BLaER1 treated with 17β-estradiol and CSF1 and Interleukin-3, amounts not matched to agents 10 nM and 100 nM (cell line): Measurements from ENCODE around the gene COL6A5.

Experiments
- H3K27ac ChIP-seq, 11 experiments: shearing (Covaris generic); formaldehyde crosslinking; 2 replicates each; pipeline ENCODE4 v1.8.1; 2022
- H3K27me3 ChIP-seq, 11 experiments: shearing (Covaris generic); formaldehyde crosslinking; 2 replicates each; pipeline ENCODE4 v1.8.1; 2022
- H3K36me3 ChIP-seq, 11 experiments: shearing (Covaris generic); formaldehyde crosslinking; 2 replicates each; pipeline ENCODE4 v1.8.1; 2022
- H3K4me1 ChIP-seq, 10 experiments: shearing (Covaris generic); formaldehyde crosslinking; 2 replicates each; pipeline ENCODE4 v1.8.1; 2022
- H3K4me2 ChIP-seq, 11 experiments: shearing (Covaris generic); formaldehyde crosslinking; 2 replicates each; pipeline ENCODE4 v1.8.1; 2022
- H3K4me3 ChIP-seq, 10 experiments: shearing (Covaris generic); formaldehyde crosslinking; 2 replicates each; pipeline ENCODE4 v1.8.1; 2022
- H3K9ac ChIP-seq, 11 experiments: shearing (Covaris generic); formaldehyde crosslinking; 2 replicates each; pipeline ENCODE4 v1.8.1; 2022
- H3K9me3 ChIP-seq, 11 experiments: shearing (Covaris generic); formaldehyde crosslinking; replicated peaks in 1 of 11; 2 replicates each; pipeline ENCODE4 v1.8.1; 2022
- H4K20me1 ChIP-seq, 11 experiments: shearing (Covaris generic); formaldehyde crosslinking; 2 replicates each; pipeline ENCODE4 v1.8.1; 2022
- Cebpa-rat ChIP-seq, 11 experiments: shearing (Covaris generic); IDR thresholded peaks; 2 replicates each; pipeline ENCODE4 v1.8.1; 2022

Gene COL6A5

DNA sequence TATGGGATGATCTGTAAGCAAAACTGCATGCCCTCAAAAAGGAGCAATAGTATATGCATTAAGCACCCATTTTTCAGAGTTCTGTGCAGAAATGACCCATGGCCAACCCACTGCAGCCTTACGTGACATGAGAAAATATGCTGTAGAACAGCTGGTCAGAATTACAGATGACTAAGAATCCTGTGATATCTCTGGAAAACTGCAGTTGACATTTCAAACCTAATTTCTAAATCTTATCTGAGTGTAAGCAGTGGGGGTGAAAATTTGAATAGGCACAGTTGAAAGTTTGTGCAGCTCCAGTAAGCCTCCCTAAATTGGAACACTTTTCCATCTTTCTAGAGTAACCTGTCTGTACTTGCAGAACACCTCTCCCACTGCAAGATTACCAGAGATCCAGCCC, 142.8 kb downstream of the COL6A5 start:
- no peaks in the 10 kb centered on the region for H3K9me3 ChIP-seq
- no peaks in the 10 kb centered on the region for H3K36me3 ChIP-seq
- no peaks in the 10 kb centered on the region for H4K20me1 ChIP-seq
- H3K27ac ChIP-seq = no peak overlapping the region
- no peak overlapping the region for H3K4me2 ChIP-seq
- no peak overlapping the region for H3K9ac ChIP-seq
- TF ChIP-seq Cebpa-rat (IDR thresholded peaks at IDR 0.05) = no peak
- H3K27me3 ChIP-seq = no peaks in the 10 kb centered on the region
- H3K4me1 ChIP-seq = 0 out of 20 replicates have a peak, but pooled peaks cover 0 to 5% (median 0%) of the 10 kb centered on the region in 10 experiments
- H3K4me3 ChIP-seq = no peak overlapping the region

DNA sequence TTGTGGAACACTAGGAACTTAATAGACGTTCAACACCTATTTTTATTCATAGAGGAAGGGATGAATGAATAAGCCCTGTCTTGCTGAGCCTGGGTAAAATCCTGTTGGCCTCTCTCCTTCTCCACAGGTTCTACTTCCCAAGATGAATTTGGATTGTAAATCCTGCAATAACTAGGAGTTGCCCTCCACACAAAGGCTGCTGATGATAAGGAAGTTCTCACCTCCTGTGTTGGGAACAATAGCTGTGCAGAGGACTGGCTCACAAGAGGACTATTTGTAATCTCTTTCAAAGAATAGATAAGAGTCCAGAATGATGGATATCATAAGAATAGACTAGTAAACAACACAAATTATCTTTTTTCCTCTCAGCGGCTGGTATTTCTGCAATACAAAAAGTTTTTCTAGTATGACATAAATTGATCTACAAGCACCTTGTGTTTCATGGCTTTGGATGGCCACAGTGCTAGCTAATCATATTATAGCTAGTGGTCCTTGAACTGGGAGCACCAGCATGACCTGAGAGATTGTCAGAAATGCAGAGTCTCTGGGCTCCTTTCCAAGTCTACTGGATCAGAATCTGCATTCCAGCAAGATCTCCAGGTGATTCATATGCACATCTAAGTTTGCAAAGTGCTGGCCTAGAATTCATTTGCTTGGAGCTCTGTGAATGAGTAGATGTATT, 143.4 kb downstream of the COL6A5 start:
- no peak overlapping the region for H3K9ac ChIP-seq
- H3K4me3 ChIP-seq = no peak overlapping the region
- H3K36me3 ChIP-seq = no peaks in the 10 kb centered on the region
- no peaks in the 10 kb centered on the region for H4K20me1 ChIP-seq
- 0 out of 20 replicates have a peak, but pooled peaks cover 0 to 5% (median 0%) of the 10 kb centered on the region in 10 experiments for H3K4me1 ChIP-seq
- H3K9me3 ChIP-seq = no peaks in the 10 kb centered on the region
- no peak overlapping the region for H3K27ac ChIP-seq
- TF ChIP-seq Cebpa-rat (IDR thresholded peaks at IDR 0.05) = no peak
- H3K27me3 ChIP-seq = no peaks in the 10 kb centered on the region
- H3K4me2 ChIP-seq = no peak overlapping the region

DNA sequence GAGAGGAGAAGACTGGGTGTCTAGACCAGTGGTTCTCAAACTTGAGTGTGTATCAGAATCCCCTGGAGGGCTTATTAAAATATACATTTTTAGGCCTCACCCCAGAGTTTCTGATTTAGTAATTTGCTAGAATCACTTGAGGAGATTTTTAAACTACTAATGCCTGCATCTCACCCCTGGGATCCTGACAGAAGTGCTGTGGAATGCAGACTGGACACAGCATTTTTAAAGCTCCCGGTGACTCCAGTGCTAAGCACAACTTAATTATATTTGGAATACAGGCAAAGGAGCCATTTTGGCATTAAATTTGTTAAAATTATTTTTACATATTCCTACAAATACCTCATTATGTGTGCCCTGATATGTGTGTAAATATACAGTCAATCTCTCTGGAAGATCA, 144.8 kb downstream of the COL6A5 start:
- no peak for TF ChIP-seq Cebpa-rat (IDR thresholded peaks at IDR 0.05)

DNA sequence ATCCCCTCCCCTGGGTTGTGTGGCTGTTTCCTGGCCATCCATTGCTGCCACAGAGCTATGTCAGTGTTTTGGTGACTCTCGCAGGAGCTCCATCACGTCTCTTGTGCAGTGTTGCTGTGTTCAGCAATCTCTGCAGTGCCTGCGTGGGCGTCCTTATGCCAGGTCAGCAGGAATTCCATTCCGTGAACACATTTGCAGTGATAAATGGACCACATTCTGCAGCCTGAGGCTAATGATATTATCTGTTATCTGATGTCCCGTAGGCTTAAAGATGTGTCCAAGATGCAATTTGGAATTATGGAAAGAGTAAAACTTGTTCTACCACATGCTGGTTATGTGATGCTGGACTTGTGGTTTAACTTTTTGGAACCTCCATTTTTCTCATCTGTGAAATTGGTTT, 146.0 kb downstream of the COL6A5 start:
- no peak for TF ChIP-seq Cebpa-rat (IDR thresholded peaks at IDR 0.05)
- H3K4me3 ChIP-seq = no peak overlapping the region
- H3K9me3 ChIP-seq = no peaks in the 10 kb centered on the region
- 0 out of 20 replicates have a peak, but pooled peaks cover 0 to 5% (median 0%) of the 10 kb centered on the region in 10 experiments for H3K4me1 ChIP-seq
- no peaks in the 10 kb centered on the region for H3K36me3 ChIP-seq
- H3K4me2 ChIP-seq = no peak overlapping the region
- H4K20me1 ChIP-seq = no peaks in the 10 kb centered on the region
- H3K27ac ChIP-seq = no peak overlapping the region
- no peak overlapping the region for H3K9ac ChIP-seq
- H3K27me3 ChIP-seq = no peaks in the 10 kb centered on the region

More for the DNA sequence above, 144.8 kb downstream of the COL6A5 start:
- Histone ChIP-seq H3K27ac (no peak overlapping the region), H3K4me2 (no peak overlapping the region), H3K27me3 (no peaks in the 10 kb centered on the region), H3K9ac (no peak overlapping the region), H3K4me3 (no peak overlapping the region), H3K36me3 (no peaks in the 10 kb centered on the region), H3K4me1 (0 out of 20 replicates have a peak, but pooled peaks cover 0 to 5% (median 0%) of the 10 kb centered on the region in 10 experiments), H3K9me3 (no peaks in the 10 kb centered on the region), H4K20me1 (no peaks in the 10 kb centered on the region)

DNA sequence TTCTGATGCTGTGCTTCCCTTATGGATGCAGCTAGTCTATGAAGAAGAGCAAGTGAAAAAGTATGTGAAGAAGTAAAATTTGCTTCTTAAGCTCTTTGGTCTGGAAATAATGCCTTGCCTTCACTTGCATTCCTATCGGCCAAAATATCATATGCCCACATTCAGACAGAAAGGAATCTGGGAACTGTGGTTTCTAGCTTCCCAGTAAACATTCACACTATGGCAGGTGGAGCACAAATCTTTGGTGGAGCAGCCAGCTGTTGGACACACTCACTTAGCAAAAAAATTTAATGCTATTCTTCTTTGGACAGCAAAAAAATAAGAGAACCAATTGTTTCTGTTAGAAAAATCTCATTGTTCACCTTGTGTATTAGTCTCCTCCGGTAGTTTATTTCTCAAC, 159.2 kb downstream of the COL6A5 start:
- H3K36me3 ChIP-seq = no peaks in the 10 kb centered on the region
- no peak overlapping the region for H3K4me2 ChIP-seq
- H3K4me1 ChIP-seq = no peaks in the 10 kb centered on the region
- H3K9me3 ChIP-seq = no peaks in the 10 kb centered on the region
- H4K20me1 ChIP-seq = no peaks in the 10 kb centered on the region
- H3K9ac ChIP-seq = no peak overlapping the region
- no peak overlapping the region for H3K4me3 ChIP-seq
- no peaks in the 10 kb centered on the region for H3K27me3 ChIP-seq
- H3K27ac ChIP-seq = no peak overlapping the region
- TF ChIP-seq Cebpa-rat (IDR thresholded peaks at IDR 0.05) = no peak

DNA sequence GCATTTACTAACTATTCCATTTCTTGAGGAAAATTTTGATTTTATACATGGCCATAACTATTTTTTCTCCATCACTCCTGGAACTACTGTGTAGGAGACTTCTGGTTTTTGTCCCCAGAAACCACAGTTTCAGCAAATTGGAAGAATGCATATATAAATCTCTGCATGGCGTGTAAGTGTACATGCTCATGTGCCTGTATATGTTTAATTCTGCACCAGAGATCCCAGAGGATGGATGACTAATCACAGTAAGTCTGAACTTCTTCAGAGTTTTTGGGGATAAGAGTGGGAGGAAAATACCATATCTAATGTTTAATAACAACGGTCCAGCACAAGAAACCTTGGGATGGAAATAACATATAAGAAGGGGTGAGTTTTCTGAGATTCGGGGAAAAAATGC, 160.6 kb downstream of the COL6A5 start:
- Histone ChIP-seq H4K20me1 (no peaks in the 10 kb centered on the region), H3K27ac (no peak overlapping the region), H3K36me3 (no peaks in the 10 kb centered on the region), H3K4me1 (no peaks in the 10 kb centered on the region), H3K4me2 (no peak overlapping the region), H3K27me3 (no peaks in the 10 kb centered on the region), H3K4me3 (no peak overlapping the region), H3K9ac (no peak overlapping the region), H3K9me3 (no peaks in the 10 kb centered on the region)
- TF ChIP-seq Cebpa-rat (IDR thresholded peaks at IDR 0.05) = no peak

DNA sequence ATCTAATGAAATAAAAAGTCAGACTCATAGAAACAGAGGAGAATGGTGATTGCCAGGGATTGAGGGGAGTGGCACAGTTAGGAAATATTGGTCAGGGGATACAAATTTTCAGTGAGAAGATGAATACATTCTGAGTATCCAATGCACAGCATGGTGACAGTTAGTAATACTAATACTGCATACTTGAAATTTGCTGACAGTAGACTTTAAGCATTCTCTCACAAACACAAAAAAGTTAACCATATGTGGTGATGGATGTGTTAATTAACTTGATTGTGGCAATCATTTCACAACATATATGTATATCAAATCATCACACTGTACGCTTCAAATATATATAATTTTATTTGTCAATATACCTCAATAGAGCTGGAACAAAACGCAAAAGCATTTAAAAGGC, 162.3 kb downstream of the COL6A5 start:
- H3K4me2 ChIP-seq = no peak overlapping the region
- no peak overlapping the region for H3K27ac ChIP-seq
- TF ChIP-seq Cebpa-rat (IDR thresholded peaks at IDR 0.05) = no peak
- H4K20me1 ChIP-seq = no peaks in the 10 kb centered on the region
- H3K9me3 ChIP-seq = no peaks in the 10 kb centered on the region
- no peak overlapping the region for H3K4me3 ChIP-seq
- H3K36me3 ChIP-seq = no peaks in the 10 kb centered on the region
- H3K9ac ChIP-seq = no peak overlapping the region
- H3K27me3 ChIP-seq = no peaks in the 10 kb centered on the region
- H3K4me1 ChIP-seq = no peaks in the 10 kb centered on the region

DNA sequence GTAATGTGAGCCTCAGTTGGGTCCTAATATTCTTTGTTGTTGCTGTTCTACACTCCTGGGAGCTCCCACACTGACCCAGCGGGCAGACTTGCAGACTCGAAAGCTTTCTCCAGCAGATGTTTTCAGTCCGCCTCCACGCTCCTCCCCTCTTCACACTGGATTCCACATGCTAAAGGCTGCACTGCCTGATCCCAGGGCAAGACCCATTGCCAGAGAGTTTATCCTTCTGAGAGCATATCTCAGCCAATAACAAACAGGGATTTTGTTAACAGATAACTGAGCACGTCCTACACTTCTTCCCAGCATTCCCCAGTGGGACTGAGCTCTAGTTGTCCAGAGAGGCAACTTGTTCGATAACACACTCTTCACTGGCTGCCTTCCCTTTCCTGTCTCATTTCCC, 163.5 kb downstream of the COL6A5 start:
- Histone ChIP-seq H4K20me1 (no peaks in the 10 kb centered on the region), H3K4me1 (no peaks in the 10 kb centered on the region), H3K9ac (no peak overlapping the region), H3K9me3 (no peaks in the 10 kb centered on the region), H3K36me3 (no peaks in the 10 kb centered on the region), H3K4me2 (no peak overlapping the region), H3K4me3 (no peak overlapping the region), H3K27ac (no peak overlapping the region), H3K27me3 (no peaks in the 10 kb centered on the region)
- no peak for TF ChIP-seq Cebpa-rat (IDR thresholded peaks at IDR 0.05)

DNA sequence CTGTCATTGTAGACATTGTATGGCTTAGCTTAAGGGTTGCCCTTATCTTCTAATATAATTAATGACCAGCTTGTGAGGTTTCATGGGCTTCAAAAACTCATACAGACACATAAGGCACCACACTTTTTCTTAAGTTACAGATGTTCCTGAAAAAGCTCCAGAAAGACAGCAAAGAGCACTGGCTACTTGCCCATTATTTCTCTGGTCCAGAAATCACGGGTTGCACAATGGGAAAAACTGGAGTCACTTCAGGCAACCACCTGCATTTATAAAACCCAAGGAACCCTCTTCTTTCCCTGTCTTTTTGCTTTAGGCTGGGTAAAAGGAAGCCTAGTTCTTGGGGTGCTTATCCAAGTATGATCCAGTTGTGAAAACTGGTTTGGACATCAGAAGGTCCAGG, 169.2 kb downstream of the COL6A5 start:
- Histone ChIP-seq H4K20me1 (no peaks in the 10 kb centered on the region), H3K9me3 (peaks cover 0 to 13% (median 4%) of the 10 kb centered on the region in 11 experiments; a peak in 5 of 22 replicates), H3K36me3 (no peaks in the 10 kb centered on the region), H3K4me1 (no peaks in the 10 kb centered on the region), H3K27me3 (no peaks in the 10 kb centered on the region), H3K4me3 (no peak overlapping the region), H3K4me2 (no peak overlapping the region), H3K27ac (no peak overlapping the region), H3K9ac (no peak overlapping the region)
- no peak for TF ChIP-seq Cebpa-rat (IDR thresholded peaks at IDR 0.05)

DNA sequence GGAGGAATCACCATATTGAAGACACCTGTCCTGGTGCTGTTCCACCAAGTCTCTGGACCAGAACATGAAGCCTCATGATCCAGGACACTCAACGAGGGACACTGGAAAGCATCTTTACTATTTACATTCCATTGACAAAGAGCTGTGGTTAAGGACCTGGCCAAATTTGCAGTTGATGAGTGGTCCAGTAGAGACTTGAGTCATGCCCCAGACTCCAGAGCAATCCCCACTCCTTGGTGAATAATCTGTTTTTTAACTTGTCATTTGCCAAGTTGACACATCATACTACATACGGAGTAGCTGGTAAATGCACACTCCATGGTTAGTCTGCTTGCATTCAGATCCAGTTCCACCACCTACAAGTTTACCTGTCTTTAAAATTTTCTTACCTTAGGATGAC, 170.3 kb downstream of the COL6A5 start:
- Histone ChIP-seq H3K9me3 (peaks cover 0 to 13% (median 4%) of the 10 kb centered on the region in 11 experiments; a peak in 5 of 22 replicates), H4K20me1 (no peaks in the 10 kb centered on the region), H3K27me3 (no peaks in the 10 kb centered on the region), H3K27ac (no peak overlapping the region), H3K4me2 (no peak overlapping the region), H3K4me3 (no peak overlapping the region), H3K4me1 (no peaks in the 10 kb centered on the region), H3K36me3 (no peaks in the 10 kb centered on the region), H3K9ac (no peak overlapping the region)
- TF ChIP-seq Cebpa-rat (IDR thresholded peaks at IDR 0.05) = no peak
